HG02981 (cell line): ENCODE measurements around the gene S100A5.
"Not testable (repeated sequence)": the region's sequence is repeated elsewhere in the genome, so short reads cannot be mapped to it uniquely, and the experiment has no call there.

Experiments
- ATAC-seq: cut with Tn5 transposase; IDR thresholded peaks from one replicate; pipeline ENCODE4 v1.9.1; 2021; ENCODE audit warnings: mild to moderate bottlenecking, moderate library complexity; ENCODE audit not compliant: unreplicated experiment

The S100A5 gene

DNA sequence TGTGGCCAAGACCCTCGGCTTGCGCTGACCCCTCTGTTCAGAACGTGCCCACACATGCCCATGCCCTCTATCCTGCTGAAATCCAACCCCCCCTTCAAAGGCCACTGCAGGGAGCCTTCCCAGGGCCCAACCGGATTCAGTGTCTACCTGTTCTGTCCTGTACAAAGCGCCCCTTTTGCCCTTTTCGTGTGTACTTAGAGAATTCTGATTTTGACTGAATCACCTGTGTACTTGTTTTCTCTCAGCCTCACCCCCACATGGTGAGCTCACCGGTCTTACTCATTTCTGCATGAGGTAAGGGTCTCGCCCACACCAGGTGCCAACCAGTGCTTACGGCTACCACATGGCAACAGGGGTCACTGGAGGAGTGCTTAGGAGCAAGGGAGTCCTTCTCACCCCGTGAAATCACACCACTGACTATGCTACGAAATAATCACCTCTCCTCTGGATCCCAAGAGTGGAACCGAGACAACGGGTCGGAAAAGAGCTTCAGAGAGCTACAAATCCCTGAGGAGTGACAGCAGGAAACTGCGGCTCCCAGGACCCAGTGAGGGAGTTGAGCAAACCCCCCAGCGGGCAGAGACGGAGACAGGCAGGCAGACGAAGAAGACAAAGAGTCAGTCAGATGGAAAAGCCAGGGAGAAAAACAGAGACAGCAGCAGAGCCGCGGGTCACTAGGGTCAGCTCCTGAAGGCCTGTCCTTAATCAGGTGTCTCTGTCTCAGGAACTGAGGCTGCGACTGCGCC, 27.1 kb upstream of the S100A5 start:
- no peak for ATAC-seq

DNA sequence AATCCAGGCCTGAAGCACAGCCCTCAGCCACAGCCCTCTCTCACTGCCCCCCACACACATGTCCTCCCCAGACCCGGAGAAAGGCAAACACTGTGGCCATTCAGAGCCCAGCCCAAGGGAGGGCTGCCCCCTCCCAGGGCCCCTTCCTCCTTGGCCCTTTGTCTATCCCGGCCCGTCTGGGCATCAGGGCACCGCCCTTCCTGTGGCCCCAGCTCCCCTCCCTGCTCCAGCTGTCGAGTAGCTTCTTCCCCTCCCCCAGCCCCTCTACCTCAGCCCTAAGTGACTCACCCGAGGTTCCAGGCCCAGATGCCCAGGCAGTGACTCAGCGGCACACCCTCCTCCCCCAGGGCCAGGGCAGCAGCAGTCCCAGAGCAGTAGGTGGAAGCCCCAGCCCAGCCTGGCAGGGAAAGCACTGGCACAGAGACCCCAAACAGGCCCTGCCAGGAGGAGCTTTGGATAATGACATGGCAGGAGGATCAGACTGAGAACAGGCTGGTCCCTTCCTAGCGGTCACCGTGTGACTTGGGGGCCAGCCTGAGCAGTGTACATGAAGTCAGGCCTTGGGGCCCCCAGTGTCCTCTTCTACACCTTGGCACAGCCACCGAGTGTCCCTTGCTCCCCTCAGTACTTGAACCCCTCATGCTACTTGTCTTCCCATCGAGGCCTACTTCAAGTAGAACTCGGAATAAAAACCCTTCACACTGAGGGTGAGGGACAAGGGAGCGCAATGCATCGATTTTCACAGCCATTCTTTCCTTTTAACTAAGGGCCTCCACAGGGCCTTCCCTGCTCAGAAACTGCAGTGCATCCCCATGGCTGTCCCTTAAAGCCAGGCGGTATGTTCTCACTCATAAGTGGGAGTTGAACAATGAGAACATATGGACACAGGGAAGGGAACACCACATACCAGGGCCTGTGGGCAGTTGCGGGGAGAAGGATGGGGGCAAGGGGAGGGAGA, 26.0 kb upstream of the S100A5 start:
- ATAC-seq = no peak

GRCh38 chr1:153565529-153566374, 25.0 kb upstream of the S100A5 start, which contains the start of gene S100A2:
Gene S100A2, minus strand, starts transcription at chr1:153565844. Its CDS starts 1,967 bp downstream, at chr1:153563877.
- ATAC-seq = no peak

- ATAC-seq = no peak
These were observed 23.3 kb upstream of the S100A5 start for GRCh38 chr1:153563991-153564390.

GRCh38 chr1:153563483-153563901, 22.8 kb upstream of the S100A5 start:
- no peak for ATAC-seq

- ATAC-seq = not testable (repeated sequence)
These were observed 21.3 kb upstream of the S100A5 start for GRCh38 chr1:153562021-153562420.

DNA sequence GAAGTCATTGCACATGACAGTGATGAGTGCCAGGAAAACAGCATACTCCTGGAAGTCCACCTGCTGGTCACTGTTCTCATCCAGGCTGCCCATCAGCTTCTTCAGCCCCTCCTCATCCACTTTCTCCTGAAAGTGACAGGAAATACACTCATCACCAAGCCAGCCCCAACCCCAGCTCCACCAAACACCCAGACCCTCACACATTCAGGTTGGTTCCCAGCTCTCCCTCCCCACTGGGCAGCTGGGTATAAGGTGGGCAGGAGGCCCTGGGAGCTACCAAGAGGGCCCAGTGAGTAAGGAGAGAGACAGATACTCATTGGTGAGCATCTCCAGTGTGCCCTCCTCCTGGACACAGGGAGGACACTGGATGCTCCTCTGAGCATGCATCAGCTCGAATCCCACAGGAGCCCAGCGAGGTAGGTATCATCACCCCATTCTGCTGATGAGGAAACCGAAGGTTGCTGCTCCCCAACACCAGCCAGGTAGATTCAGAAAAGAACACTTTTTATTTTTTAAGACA, 20.8 kb upstream of the S100A5 start:
- ATAC-seq = no peak

- ATAC-seq = no peak
These were observed 20.2 kb upstream of the S100A5 start for GRCh38 chr1:153560771-153561465.

DNA sequence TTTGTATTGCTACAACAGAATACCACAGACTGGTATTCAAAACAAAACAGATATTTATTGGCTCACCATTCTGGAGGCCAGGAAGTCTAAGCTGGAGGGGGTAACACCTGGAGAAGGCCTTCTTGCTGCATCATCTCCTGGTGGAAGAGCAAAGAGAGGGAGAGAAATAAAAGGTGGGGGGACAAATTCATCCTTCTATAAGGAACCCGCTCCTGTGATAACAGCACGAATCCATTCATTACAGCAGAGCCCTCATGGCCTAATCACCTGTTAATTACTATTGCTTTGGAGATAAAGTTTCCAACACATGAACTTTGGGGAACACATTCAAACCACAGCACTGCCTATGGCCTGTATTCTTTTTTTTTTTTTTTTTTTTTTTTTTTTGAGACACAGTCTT, 19.5 kb upstream of the S100A5 start:
- no peak for ATAC-seq

GRCh38 chr1:153557877-153558276, 17.1 kb upstream of the S100A5 start:
- no peak for ATAC-seq

DNA sequence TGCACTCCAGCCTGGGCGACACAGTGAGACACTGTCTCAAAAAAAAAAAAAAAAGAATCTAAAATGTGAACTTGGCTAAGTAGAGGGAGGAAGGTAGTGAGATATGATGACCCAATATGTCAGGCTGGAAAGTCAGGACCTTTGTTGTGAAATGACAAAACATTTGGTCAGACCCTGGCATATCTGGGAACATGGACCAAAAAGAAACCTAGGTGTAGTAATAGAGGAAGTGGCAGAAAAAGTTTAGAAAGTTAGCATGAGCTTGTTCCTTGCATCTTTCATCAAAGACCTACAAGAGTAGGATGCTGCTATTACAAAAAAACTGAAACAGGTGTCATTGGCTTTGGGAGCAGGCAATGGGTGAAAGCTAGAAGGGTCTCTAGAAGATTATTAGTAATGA, 15.6 kb upstream of the S100A5 start:
- ATAC-seq = no peak

DNA sequence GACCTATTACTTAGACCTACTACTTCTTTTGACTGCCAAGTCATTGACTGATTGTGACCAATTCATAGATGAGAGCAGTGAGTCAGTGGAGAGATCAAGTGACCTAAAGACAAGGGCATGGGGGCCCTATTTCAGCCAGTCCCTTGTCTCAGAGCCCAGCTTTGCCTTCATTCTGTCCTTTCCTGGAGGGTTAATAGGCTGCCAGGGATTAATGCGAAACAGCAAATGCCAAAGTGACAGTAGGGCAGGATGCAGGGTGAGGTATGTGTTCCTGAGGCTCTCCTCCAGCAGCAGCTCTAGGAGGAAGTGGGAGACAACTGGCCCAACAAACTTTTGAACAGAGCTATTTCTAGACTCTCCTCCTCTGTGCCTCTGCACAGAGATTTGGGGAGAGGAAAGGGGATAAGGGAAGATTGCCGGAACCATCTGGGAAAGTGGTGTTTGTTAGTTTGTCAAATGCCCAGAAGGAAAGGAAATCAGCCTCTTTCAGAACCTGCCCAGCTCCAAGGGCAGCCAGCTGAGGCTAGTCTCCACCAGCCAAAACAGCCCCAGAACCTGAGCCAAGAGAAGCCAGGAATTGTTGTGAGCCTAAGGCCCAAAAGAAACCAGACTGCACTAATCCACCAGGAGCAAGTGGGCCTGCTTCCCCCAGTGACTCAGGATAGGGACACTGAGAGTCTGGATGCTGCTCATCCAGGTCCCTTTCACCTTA, 13.3 kb upstream of the S100A5 start:
- no peak for ATAC-seq

GRCh38 chr1:153553096-153553495, 12.4 kb upstream of the S100A5 start:
- no peak for ATAC-seq

DNA sequence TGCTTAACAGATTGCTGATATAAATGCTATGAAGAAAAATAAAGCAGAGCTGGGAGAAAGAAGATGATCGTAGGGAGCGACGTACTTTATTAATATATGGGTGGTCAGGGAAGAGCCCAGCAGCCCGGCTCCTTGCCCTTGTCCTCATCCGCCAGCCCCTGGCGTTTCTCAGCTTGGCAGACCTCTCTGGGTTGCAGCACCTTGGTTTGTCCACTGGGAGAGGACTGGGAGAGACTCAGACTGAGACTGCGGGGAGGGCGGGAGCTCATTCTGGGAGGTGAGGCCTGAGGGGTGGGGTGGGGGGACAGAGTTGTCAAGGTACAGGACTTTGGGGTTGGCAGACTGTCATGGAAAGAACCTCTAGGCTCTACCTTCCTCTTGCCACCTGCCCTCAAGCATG, 11.6 kb upstream of the S100A5 start:
- ATAC-seq = no peak

- ATAC-seq = no peak
These were observed 10.2 kb upstream of the S100A5 start for GRCh38 chr1:153550827-153551500.

DNA sequence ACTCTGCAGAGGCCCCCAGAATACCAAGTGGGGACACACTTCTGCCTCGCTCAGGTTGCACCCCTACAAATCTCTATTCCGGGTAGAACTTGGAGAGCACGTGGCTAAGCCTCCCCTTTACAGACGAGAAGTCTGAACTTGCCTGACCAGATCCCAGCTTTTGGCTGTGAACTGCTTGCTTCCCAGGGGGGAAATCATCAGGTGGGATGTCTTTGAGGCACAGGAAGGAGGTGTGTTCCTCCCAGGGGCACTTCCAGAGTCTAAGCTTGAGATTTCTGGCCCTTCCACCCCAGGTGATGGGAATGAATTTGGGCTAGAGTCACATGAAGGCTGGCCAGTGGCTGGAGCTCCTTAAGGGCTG, 9.6 kb upstream of the S100A5 start:
- ATAC-seq = no peak

GRCh38 chr1:153549741-153550397, 9.1 kb upstream of the S100A5 start:
- ATAC-seq = no peak
